GM15510 (cell line): ENCODE data around the gene PHC3.

Experiments used
- POLR2A ChIP-seq: IDR thresholded peaks from 3 replicates; pipeline ENCODE4 v1.6.1; 2011; ENCODE audit warnings: borderline replicate concordance; ENCODE audit not compliant: insufficient read length; ENCODE audit errors: extremely low read depth

The PHC3 gene

GRCh38 chr3:170078620-170079281 is 102.8 kb downstream of the PHC3 start:
- no peak for TF ChIP-seq POLR2A

DNA sequence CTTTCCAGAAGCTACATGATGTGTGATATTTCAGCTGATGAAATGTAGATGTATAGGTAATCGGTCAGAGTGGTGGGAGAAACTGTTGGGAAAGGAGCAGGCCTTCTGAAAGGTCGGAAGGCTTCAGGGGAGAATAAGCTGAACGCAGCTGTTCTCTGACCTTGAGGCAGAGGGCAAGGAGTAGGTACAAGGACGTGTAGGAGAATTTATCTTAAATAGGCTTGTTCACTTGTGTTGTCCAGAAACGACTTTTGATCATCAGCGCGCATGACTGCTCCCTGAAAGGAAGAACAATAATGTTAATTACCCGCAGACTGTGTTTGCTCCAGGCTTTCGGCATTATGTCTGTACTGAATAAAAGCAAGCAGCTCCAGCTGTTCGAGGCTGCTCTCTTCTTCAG is 104.2 kb downstream of the PHC3 start:
- no peak for TF ChIP-seq POLR2A

- TF ChIP-seq POLR2A = no peak
Measured at GRCh38 chr3:170076715-170077238, 104.8 kb downstream of the PHC3 start.

GRCh38 chr3:170075441-170076091 is 106.0 kb downstream of the PHC3 start:
- TF ChIP-seq POLR2A = no peak

DNA sequence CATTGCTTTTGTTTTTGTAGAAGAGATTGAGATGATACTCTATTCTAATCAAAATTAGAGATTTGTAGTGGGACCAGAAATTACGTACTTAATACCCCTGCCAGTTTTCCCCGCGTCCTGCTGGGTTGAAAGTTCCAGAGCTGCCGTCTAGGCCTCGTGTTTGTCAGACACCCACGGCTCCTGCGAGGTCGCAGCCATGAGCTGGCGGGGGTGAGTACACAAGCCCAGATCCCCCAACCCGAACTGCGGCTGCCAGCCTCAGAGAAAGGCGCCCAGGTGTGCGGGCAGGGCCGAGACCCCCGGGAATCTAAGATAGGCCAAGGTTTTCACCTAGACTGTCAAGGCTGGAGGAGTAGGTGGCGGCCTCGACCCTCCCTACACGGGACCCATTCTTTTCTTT is 117.4 kb downstream of the PHC3 start:
- TF ChIP-seq POLR2A = no peak

DNA sequence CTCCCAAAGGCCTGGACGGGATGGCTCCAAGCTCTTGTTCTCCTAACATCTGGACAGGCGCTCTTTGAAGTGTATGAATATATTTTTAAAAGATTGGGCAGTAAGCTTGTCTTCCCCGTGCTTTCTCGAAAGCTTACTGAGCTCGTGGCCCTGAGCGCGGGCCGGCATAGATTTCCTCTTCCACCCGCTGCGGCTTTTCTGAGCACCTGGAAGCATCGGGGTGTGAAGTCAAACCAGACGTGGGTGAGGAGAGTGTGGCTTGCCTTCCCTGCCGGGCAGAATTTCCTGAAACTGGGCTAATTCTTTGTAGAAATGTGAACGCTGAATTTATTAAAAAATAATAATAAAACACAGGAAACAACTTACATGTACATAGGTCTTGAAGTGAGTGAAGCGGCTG is 117.8 kb downstream of the PHC3 start:
- TF ChIP-seq POLR2A = no peak

GRCh38 chr3:170062769-170063168 is 118.8 kb downstream of the PHC3 start:
- TF ChIP-seq POLR2A = no peak

GRCh38 chr3:170062068-170062467 is 119.5 kb downstream of the PHC3 start:
- no peak for TF ChIP-seq POLR2A

DNA sequence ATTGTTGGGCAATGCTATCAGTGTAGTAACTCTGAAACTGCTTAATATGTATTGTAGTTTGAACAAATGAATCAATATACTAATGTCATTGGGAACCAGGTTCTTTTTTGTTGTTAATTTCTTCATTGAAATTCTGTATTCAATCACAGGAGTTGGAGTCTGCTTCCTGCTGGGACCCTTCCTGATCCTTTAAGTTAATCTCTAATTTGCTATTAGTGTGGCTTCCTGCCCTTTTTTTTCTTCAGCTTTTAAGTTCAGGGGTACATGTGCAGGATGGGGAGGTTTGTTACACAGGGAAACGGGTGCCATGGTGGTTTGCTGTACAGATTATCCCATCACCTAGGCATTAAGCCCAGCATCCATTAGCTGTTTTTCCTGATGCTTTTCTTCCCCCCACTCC is 122.1 kb downstream of the PHC3 start:
- no peak for TF ChIP-seq POLR2A

DNA sequence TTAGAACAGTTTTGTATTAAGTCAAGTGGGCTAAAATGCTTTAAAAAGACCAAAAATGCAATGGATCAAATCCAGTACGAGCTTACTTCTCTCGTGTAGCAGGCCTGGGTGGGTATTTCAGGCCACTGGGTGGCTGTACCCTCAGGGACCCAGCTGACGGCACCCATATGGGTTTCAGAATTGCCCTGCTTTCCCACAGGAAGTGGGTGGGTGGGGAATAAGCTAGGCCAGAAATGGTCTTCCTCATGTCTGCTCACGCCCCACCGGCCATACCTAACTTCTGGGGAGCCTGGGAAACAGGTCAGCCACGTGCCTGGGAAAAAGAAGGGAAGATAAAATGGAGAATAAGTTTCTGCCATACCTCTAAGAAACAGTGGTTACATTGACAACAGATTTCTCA is 123.4 kb downstream of the PHC3 start:
- TF ChIP-seq POLR2A = peak; percentile 14

- TF ChIP-seq POLR2A = no peak
Measured at GRCh38 chr3:170057550-170057949, 124.0 kb downstream of the PHC3 start.

DNA sequence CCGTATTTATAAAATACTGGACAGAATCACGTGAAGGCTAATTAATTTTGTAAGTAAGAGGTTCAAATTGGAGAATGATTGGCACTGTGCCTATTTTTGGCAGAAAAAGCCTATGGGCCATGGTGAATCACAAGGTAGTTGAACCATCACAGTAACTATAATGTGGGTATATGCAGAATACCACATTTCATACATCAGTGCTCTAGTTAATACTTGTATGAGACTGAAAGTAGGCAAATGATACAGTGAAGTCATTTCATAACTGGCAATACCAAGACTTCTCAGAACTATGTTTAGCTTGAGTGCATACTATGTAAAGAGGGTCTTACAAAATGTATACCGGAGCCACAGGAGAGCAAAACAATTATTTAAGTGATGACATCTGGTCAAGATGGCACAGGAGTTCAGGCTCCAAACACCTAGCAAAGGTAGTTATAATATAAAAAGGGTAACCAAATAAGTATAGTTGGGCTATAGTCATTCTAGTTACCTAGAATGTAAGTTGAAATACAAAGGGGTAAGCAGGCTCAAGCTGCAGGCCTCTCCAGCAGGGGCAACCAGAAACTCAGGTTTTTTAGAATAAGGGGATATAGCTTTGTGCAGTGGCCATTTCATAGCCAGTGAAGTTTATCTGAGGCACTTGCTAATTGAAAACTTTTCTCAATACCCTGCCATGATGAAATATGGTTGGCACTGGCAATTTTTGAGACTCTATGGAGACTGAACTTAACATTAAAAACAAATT is 124.7 kb downstream of the PHC3 start:
- no peak for TF ChIP-seq POLR2A

GRCh38 chr3:170055209-170055608 is 126.3 kb downstream of the PHC3 start:
- TF ChIP-seq POLR2A = no peak

GRCh38 chr3:170054204-170054603 is 127.3 kb downstream of the PHC3 start:
- TF ChIP-seq POLR2A = no peak

- no peak for TF ChIP-seq POLR2A
Measured at GRCh38 chr3:170052398-170052797, 129.1 kb downstream of the PHC3 start.
